KOPT-K1 (cell line): ENCODE data around the gene GLI1.

Experiments used
- H3K27ac ChIP-seq: fragments of 200-600 bp; sonication (generic); 2 replicates; pipeline ENCODE4 v1.5.1; 2016; ENCODE audit warnings: antibody characterized with exemption, mild to moderate bottlenecking, low read depth, low read length; ENCODE audit not compliant: poor library complexity, severe bottlenecking
- H3K36me3 ChIP-seq: fragments of 200-600 bp; sonication (generic); 2 replicates; pipeline ENCODE4 v1.5.1; 2017; ENCODE audit warnings: antibody characterized with exemption, mild to moderate bottlenecking, low read length, moderate library complexity; ENCODE audit not compliant: insufficient read depth
- H3K9me3 ChIP-seq: fragments of 200-600 bp; sonication (generic); 2 replicates; pipeline ENCODE4 v1.5.1; 2017; ENCODE audit warnings: antibody characterized with exemption, low read length, mild to moderate bottlenecking; ENCODE audit not compliant: insufficient read depth, poor library complexity, severe bottlenecking

The GLI1 gene

DNA sequence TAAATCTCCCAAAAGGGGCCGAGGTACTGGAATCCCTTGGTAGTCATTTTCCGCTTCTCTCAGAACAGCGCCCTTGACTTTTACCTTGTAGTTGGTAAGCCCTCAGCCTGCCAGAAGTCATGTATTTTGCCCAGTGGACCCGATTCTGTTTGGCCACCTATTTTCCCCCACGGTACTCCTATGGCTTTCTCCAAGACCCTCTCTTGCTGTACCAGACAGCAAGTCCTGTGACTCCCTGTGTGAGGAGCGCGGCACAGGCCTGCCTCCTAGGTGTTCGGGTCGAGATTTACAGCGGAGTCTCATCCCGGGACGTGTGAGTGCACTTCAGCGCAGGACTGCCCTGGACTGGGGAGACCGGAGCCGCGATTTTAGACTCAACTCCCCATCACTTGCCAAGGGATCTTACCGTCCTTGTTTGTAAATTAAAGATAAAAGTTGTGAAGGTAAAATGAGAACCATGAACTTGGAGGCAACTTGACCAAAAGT, 62.0 kb downstream of the GLI1 start:
- Histone ChIP-seq H3K36me3 (peaks cover 57% of the 10 kb centered on the region), H3K27ac (peak overlapping the region; percentile 96)

More for the DNA sequence above, 62.0 kb downstream of the GLI1 start:
- no peaks in the 10 kb centered on the region for H3K9me3 ChIP-seq
